ENCODE data around the gene ADAMTS20. TPM values are rescaled to one million over a fixed set of nuclear protein-coding genes. Genes with fewer than 3 reads are reported as not detected.
A peak's percentile ranks its signal among the peaks of the same experiment; 100 is the strongest.

ADAMTS20 gene
- total and polyA plus RNA-seq, 10 of the 15 experiments (the other 5 are each of a cell fraction or from before 2014, with no cell fraction given), result 0.33 TPM; not detected in 9

GRCh38 chr12:43407816-43408645 is 144.0 kb downstream of the ADAMTS20 start (continued):
- TF ChIP-seq CTCF (IDR thresholded peaks at IDR 0.05 in 2 of 3, conservative IDR thresholded peaks at IDR 0.05 in 1 of 3; ENCODE audit: control insufficient read depth in 2 of 3, extremely low read depth in 1 of 3, insufficient read depth in 1 of 3, low read depth in 3 of 3, low read length in 3 of 3) (no peak), KLF5 (IDR thresholded peaks at IDR 0.05; ENCODE audit: partially characterized antibody) (no peak), CBFB (IDR thresholded peaks at IDR 0.05; ENCODE audit: low read depth) (no peak), FOXM1 (IDR thresholded peaks at IDR 0.05; ENCODE audit: low read depth, low read length) (peak; percentile 53; the same call in 1 of the 2 replicates), ZBED1 (IDR thresholded peaks at IDR 0.05; ENCODE audit: borderline replicate concordance) (0 out of 2 replicates have a peak, but pooled peaks have one; percentile 22), TARDBP (IDR thresholded peaks at IDR 0.05; ENCODE audit: borderline replicate concordance) (no peak), STAT1 (conservative IDR thresholded peaks at IDR 0.05) (no peak), BCLAF1 (IDR thresholded peaks at IDR 0.05) (no peak), LARP7 (IDR thresholded peaks at IDR 0.05) (no peak), NFIC (IDR thresholded peaks at IDR 0.05; ENCODE audit: low read depth, low read length) (peak; percentile 85), PAX5 (IDR thresholded peaks at IDR 0.05; ENCODE audit: borderline replicate concordance, low read depth, low read length) (no peak), ZBTB40 (IDR thresholded peaks at IDR 0.05; ENCODE audit: borderline replicate concordance) (no peak), MAX (IDR thresholded peaks at IDR 0.05; ENCODE audit: low read depth, low read length) (no peak), ZBTB33 (IDR thresholded peaks at IDR 0.05) (no peak), ATF2 (IDR thresholded peaks at IDR 0.05; ENCODE audit: low read length) (peak; percentile 33), PAX8 (IDR thresholded peaks at IDR 0.05) (no peak), ESRRA (IDR thresholded peaks at IDR 0.05; ENCODE audit: low read length) (no peak)

All from GM12878 (cell line).